Measurements from ENCODE around the gene OTOP2.

The OTOP2 gene, protein sequence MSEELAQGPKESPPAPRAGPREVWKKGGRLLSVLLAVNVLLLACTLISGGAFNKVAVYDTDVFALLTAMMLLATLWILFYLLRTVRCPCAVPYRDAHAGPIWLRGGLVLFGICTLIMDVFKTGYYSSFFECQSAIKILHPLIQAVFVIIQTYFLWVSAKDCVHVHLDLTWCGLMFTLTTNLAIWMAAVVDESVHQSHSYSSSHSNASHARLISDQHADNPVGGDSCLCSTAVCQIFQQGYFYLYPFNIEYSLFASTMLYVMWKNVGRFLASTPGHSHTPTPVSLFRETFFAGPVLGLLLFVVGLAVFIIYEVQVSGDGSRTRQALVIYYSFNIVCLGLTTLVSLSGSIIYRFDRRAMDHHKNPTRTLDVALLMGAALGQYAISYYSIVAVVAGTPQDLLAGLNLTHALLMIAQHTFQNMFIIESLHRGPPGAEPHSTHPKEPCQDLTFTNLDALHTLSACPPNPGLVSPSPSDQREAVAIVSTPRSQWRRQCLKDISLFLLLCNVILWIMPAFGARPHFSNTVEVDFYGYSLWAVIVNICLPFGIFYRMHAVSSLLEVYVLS

GRCh38 chr17:74924250-74924948, at the start of gene OTOP2:
OTOP2 (plus strand) TSS chr17:74924273; CDS start chr17:74924633, 360 bp downstream.
- DNase-seq: no peak

DNA sequence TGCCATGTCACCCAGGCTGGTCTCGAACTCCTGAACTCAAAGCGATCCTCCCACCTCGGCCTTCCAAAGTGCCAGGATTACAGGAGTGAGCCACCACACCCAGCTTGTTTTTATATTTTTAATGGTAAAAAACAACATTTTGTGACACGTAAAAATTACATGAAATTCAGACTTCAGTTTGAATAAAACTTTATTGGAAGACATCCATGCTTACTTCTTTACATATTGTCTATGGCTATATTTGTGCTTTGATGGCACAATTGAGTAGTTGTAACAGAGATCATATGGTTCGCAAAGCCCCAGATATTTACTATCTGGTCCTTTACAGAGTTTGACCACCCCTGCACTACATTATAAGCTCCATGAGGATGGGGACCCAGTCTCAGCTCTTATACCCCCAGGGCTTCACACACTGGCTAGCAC, 49.4 kb upstream of the OTOP2 start:
- DNase-seq: no peak

DNA sequence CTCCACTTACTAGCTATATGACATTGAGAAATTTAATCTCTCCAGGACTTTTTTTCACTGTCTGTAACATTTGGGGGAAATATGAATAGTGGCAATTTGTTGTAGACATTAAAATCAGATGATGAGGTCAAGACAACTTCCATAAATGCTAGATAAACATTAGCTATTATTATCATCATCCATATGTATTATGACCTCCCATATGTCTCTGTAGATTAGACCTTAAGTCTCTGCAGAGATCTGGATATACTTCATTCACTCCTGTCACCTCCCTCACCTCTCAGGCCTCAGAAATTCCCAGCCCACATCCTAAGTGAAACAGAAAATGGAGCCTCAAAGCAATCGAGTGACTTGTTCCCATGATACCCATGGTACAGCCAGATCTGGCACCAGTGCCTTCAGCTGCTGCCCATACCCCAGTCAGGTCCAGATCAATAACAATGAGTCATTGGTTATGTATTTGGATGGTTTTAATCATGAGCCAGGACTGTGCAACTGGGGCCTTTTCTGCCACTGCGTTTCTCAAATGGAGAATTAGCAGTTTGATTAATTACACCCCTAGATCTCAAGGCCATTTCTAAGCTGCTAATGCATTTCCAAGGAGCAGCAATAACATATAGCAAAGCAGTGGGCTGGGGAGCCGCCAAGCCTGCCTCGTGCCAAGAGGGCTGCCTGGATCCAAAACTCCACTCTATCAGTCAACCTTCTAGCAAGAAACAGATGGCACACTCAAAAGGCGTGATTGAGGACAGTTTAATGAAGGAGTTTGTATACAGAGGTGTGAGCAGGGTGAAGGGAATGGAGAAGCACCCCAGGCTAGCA, 48.7 kb upstream of the OTOP2 start:
- DNase-seq: no peak

- no peak for DNase-seq
Measured at GRCh38 chr17:74875977-74876593, 48.0 kb upstream of the OTOP2 start.

GRCh38 chr17:74877592-74878548, 46.2 kb upstream of the OTOP2 start:
- no peak for DNase-seq

DNA sequence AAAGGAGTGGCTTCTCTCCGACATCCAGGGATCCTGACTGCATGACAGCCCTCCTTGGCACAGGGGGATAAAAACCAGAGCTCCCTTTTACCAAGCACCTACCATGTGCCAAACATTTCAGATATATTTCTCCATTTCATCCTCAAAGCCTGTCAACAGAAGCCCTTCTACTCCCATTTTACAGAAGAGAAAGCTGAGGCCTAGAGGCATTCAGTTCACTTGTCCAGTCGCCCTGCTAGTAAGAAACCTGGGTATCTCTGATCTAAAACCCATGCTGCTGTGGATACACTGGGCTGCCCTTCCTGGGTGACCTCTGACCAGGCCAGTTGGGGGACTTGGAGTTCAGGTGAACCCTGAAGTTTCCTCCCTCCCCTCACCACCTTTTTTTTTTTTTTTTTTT, 45.4 kb upstream of the OTOP2 start:
- DNase-seq: no peak

DNA sequence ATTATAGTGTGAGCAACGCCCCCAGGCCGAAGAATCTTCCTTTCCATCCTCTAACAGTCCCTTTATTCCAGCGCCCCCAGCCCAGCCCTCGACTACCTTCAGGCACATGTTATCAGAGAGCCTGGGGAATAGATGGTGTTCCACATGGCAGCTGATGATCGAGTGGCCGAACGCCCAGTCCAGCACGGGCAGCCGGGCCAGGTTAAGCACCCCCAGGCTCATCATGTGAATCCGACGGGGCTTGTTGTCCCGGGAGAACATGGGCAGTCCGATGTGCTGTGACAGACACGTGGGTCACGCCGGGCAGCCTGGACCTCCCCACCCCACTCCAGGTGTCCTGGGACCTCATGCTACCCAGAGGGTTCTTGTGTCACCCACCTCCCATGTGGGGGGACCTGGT, 44.8 kb upstream of the OTOP2 start:
- no peak for DNase-seq

DNA sequence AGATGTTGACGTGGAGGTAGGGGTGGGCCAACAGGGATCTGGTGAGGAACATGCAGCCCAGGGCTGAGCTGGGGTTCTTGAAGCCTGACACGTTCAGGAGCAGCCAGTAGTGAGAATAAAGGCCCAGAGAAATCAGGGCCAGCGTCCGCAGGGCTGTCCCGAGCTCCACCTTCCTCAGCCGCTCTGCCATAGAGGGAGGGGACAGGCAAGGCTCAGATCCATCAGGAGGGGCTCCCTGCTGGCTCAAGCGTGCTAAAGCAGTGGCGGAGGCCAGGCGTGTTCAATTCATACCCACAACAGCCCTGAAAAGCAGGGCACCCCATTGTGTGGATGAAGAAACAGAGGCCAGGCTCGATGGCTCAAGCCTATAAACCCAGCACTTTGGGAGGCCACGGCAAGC, 43.0 kb upstream of the OTOP2 start:
- DNase-seq: no peak

DNA sequence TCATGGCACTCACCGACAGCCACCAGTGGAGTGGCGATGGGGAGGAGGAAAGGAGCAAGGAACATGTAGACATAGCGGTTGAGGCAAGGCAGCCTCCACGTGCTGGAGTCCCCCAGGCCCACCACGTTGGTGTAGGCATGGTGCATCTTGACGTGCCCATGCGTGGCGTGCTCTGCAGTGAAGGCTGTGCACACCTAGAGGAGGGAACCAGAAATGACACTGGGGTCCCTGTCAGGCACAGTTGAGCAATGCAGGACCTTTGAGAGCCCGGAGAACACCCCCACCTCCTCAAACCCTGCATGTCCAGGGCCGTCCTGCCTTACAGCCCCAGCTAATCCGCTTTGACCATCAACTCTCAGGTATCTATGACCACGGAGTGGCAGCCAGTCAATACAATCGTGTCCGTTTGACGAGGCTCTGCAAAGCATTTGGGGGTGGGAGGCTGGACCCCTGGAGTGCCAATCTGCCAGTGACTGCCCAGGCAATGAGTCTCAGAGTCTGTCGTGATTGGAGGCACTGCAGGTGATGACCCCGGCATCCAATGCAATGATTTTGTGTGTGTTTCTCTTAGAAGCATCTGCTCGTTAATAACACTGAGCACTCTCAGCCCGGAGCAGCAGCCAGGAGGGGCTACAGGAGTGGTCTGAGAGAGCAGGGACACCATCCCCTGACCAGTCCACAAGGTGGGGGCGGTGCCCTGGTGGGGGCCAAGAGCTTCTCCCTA, 41.4 kb upstream of the OTOP2 start:
- DNase-seq: no peak

- no peak for DNase-seq
Measured at GRCh38 chr17:74883241-74883745, 40.8 kb upstream of the OTOP2 start.

DNA sequence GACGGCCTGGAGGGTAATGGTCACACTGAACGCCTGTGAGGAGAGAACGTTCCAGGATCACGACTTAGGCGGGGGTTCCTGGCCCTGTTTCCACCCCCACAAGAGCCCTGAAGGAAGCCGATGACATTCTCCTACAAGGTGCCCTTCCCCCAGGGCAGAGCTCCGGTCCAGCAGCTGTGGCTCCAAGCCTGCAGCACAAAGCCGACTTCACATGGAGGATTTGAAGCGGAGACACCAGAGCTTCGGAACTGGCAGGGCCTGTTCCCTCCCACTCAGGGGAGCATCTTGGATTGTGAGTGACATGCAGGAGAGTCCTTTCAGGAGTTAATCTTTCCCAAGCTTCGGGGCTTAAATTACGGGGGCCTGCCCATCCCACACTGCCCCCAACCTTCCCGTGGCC, 35.6 kb upstream of the OTOP2 start:
- DNase-seq: no peak

- DNase-seq: no peak
Measured at GRCh38 chr17:74890554-74890953, 33.5 kb upstream of the OTOP2 start.

DNA sequence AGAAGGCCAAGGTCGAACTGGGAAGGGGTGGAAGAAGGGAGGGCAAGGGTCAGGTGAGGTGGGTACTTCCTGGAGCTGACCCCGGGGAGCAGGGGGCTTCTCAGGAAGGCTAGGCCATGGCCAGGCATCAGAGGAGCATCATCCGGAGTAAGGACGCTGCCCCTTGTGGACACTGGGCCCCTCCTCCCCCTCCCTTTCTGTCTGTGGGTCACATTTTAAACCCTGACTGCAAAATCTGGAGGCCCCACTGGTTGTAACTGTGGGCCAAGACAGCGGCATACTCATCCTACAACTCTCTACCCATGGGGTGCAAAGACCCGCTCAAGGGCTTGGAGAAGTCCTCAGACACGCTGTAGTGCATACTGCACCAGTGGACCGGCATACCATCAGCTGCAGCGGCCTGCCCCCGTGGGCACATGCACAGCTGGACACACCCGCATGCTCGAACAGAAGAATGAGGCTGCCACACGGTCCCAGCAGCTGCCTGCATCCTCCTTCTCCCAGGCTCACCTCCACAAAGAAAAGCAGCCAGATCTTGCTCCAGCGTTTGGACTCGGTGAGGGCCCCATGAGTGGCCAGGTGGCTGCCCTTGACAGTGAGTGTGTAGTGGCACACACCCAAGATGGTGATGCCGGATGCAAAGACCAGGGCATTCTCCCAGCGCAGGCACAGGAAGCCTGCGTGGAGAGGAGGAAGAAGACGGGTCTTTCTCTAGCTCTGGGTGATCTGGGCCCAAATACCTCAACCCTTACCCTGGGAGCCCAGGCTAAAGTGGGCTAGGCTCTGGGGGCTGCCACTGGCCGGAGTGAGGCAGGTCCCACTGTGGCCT, 31.8 kb upstream of the OTOP2 start:
- DNase-seq: no peak

DNA sequence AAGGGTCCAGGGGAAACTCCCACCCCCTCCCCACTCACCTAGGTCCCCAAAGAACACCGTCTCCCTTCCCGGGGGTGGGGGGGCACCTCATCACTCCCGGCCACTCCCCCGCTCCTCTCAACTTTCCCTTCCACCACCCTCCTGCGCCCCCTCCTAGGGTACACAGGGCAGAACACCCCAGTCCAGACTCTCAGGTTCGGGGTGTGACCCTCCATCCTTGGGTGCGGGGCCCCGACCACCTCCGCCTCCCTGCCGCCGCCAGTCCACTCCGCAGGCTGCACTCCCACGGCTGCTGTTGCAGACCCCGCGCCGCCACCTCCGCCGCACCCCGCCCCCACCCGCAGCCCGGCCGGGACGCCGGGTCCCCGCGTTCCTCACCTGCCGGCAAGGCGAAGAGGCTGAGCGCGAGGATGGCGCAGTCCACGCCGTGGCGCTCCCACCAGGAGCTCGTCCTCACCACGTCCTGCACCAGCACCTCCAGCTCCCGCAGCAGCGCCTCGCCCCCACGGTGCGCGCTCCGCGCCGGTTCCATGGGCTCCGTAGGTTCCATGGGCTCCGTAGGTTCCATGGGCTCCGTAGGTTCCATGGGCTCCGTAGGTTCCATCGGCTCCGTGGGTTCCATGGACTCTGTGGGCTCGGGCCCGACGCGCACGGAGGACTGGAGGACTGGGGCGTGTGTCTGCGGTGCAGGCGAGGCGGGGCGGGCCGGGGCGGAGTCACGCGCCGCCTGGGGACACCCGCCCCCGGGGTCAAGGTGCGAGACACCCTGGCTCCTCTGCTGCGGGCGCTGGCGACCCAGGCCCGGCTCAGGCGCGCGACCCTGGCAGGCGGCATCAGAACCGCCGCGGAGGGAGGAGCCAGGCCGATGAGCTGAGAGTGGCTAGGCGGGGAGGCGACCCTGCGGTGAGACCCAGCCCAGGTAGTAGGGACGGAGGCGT, 30.8 kb upstream of the OTOP2 start, which contains the start of gene FADS6:
TSS of gene FADS6 (minus strand) at position 660 of the 938 bp plus-strand sequence. CDS start at position 622, 38 bp downstream.
- DNase-seq: no peak

DNA sequence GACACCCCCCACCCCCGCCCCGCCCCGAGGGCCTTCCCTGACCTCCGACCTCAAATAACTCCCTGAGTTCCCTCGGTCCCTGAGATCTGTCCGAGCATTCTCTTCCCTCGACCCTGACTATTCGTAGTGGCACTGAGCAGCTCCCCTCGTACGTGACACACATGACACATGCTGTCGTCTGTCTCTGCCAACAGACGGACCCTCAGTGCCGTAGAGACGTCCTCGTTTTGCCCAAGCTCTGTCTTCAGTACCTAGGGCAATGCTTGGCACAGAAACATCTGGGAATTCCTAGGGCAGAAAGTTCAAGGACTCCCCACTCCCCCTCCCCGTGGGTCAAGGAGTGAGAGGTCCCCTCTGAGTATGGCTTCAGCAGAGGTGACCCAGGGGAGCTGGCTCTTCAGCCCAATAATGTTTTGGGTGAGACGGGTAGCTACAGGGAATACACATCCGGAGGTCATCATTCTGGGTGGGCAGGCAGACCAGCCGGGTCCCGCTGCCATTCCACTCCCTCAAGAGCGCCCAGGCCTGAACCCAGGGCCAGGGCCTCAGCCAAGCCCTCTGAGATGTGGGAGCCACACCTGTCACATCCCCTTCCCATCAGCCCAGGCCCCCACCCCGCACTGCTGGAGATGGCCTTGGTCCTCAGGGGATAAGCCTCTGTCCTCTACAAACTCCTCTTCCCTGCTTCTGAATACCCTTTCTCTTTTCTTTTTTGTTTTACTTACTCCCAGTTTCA, 30.0 kb upstream of the OTOP2 start:
- DNase-seq: no peak

DNA sequence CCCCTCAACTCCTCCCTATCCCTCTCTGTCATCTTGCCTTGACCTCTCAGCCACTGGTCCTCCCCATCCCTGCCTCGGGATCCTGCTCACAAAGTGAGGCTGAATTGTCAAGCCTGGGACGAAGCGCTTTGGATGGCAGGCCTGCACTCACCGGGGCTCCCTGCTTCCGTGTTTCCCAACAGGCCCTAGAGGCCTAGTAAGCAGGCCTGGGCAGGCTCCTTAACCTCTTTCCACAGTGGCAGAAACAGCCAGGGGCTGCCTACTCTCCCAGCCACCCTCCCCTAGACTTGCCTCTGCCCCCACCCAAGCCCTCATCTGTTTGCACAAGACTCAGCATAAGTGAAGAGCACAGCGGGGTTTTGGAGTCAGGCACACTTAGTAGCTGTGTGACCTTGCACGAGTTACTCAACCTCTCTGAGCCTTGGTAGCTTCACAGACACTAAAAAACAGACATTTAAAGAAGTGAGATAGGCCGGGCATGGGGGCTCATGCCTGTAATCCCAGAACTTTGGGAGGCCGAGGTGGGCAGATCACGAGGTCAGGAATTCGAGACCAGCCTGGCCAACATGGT, 25.6 kb upstream of the OTOP2 start:
- no peak for DNase-seq

- DNase-seq: no peak
Measured at GRCh38 chr17:74900208-74900607, 23.9 kb upstream of the OTOP2 start.

All from NCI-H2171 (cell line).